HepG2 (cell line): Measurements from ENCODE around the gene SNRPD3. TPM values are rescaled to one million over a fixed set of nuclear protein-coding genes. Genes with fewer than 3 reads are reported as not detected.

Experiments
- ATF5 ChIP-seq: sonication (generic); formaldehyde crosslinking; IDR thresholded peaks from 2 replicates; pipeline ENCODE4 v1.4.0; 2020; ENCODE audit warnings: mild to moderate bottlenecking, low read depth, missing genetic modification reagents
- FOSL1 ChIP-seq: sonication (generic); formaldehyde crosslinking; IDR thresholded peaks from 2 replicates; pipeline ENCODE4 v1.9.0; 2021; ENCODE audit warnings: missing genetic modification reagents, borderline replicate concordance
- GATA4 ChIP-seq: sonication (generic); IDR thresholded peaks from 2 replicates; pipeline ENCODE4 v1.6.1; 2016; ENCODE audit warnings: antibody characterized with exemption, low read depth, borderline replicate concordance
- GLI4 ChIP-seq: sonication (generic); formaldehyde crosslinking; IDR thresholded peaks from 2 replicates; pipeline ENCODE4 v1.5.1; 2020; ENCODE audit warnings: missing genetic modification reagents, mild to moderate bottlenecking, moderate library complexity, borderline replicate concordance
- HMGA1 ChIP-seq: sonication (generic); formaldehyde crosslinking; conservative IDR thresholded peaks from 2 replicates; pipeline ENCODE4 v1.4.0; 2020; ENCODE audit warnings: missing genetic modification reagents
- LBX2 ChIP-seq: sonication (generic); formaldehyde crosslinking; IDR thresholded peaks from 2 replicates; pipeline ENCODE4 v1.5.0; 2020; ENCODE audit warnings: missing genetic modification reagents, mild to moderate bottlenecking, borderline replicate concordance
- NBN ChIP-seq: fragments of 450-650 bp; conservative IDR thresholded peaks from 2 replicates; pipeline ENCODE4 v1.6.1; 2017
- NFYB ChIP-seq: sonication (generic); formaldehyde crosslinking; IDR thresholded peaks from 2 replicates; pipeline ENCODE4 v1.4.0; 2020; ENCODE audit warnings: missing genetic modification reagents
- NFYC ChIP-seq: IDR thresholded peaks from 2 replicates; pipeline ENCODE4 v1.6.1; 2016; ENCODE audit warnings: missing genetic modification reagents, missing compliant biosample characterization
- PTBP1 ChIP-seq: fragments of 200-400 bp; formaldehyde crosslinking; IDR thresholded peaks from 2 replicates; pipeline ENCODE4 v1.6.1; 2018; ENCODE audit warnings: low read length, low read depth; ENCODE audit not compliant: poor library complexity, severe bottlenecking
- SMAD9 ChIP-seq: sonication (generic); formaldehyde crosslinking; IDR thresholded peaks from 2 replicates; pipeline ENCODE4 v1.5.1; 2020; ENCODE audit warnings: mild to moderate bottlenecking, missing genetic modification reagents
- SP1 ChIP-seq, 2 experiments: fragments of 450-650 bp in 1 of 2; sonication (generic) in 1 of 2; formaldehyde crosslinking in 1 of 2; IDR thresholded peaks; 2 replicates each; pipeline versions ENCODE4 v1.4.0 to v1.6.1; 2016 to 2020; ENCODE audit warnings: missing genetic modification reagents in 1 of 2
- SP140L ChIP-seq: sonication (generic); formaldehyde crosslinking; IDR thresholded peaks from 2 replicates; pipeline ENCODE4 v1.4.0; 2020; ENCODE audit warnings: missing genetic modification reagents, borderline replicate concordance
- TBX2 ChIP-seq: sonication (generic); formaldehyde crosslinking; IDR thresholded peaks from 2 replicates; pipeline ENCODE4 v1.5.0; 2020; ENCODE audit warnings: missing genetic modification reagents, mild to moderate bottlenecking, borderline replicate concordance
- ZBTB7B ChIP-seq: sonication (generic); formaldehyde crosslinking; IDR thresholded peaks from 2 replicates; pipeline ENCODE4 v1.4.0; 2020; ENCODE audit warnings: missing genetic modification reagents
- ZFAT ChIP-seq: sonication (generic); formaldehyde crosslinking; conservative IDR thresholded peaks from 2 replicates; pipeline ENCODE4 v1.8.1; 2023; ENCODE audit warnings: missing genetic modification reagents, inconsistent platforms
- ZFP36 ChIP-seq: fragments of 150-350 bp; IDR thresholded peaks from 2 replicates; pipeline ENCODE4 v1.6.1; 2018; ENCODE audit warnings: borderline replicate concordance, low read length, low read depth; ENCODE audit not compliant: partially characterized antibody
- ZFP36L2 ChIP-seq: sonication (generic); formaldehyde crosslinking; IDR thresholded peaks from 2 replicates; pipeline ENCODE4 v1.4.0; 2020; ENCODE audit warnings: missing genetic modification reagents
- ZFP90 ChIP-seq: sonication (generic); formaldehyde crosslinking; IDR thresholded peaks from 2 replicates; pipeline ENCODE4 v1.8.0; 2022; ENCODE audit warnings: missing genetic modification reagents, mild to moderate bottlenecking, inconsistent platforms, borderline replicate concordance
- ZNF138 ChIP-seq: sonication (generic); formaldehyde crosslinking; IDR thresholded peaks from 2 replicates; pipeline ENCODE4 v1.5.0; 2020; ENCODE audit warnings: mild to moderate bottlenecking, low read depth, missing genetic modification reagents
- ZNF354B ChIP-seq: sonication (generic); formaldehyde crosslinking; IDR thresholded peaks from 2 replicates; pipeline ENCODE4 v1.8.0; 2022; ENCODE audit warnings: mild to moderate bottlenecking, missing genetic modification reagents
- ZNF552 ChIP-seq: sonication (generic); formaldehyde crosslinking; IDR thresholded peaks from 2 replicates; pipeline ENCODE4 v1.9.0; 2022; ENCODE audit warnings: missing genetic modification reagents, mild to moderate bottlenecking, borderline replicate concordance
- ZNF562 ChIP-seq: sonication (generic); formaldehyde crosslinking; IDR thresholded peaks from 2 replicates; pipeline ENCODE4 v1.8.0; 2022; ENCODE audit warnings: missing genetic modification reagents, borderline replicate concordance
- ZNF580 ChIP-seq: IDR thresholded peaks from 2 replicates; pipeline ENCODE4 v1.6.1; 2016; ENCODE audit warnings: low read depth, borderline replicate concordance
- ZNF616 ChIP-seq: sonication (generic); formaldehyde crosslinking; IDR thresholded peaks from 2 replicates; pipeline ENCODE4 v1.5.0; 2020; ENCODE audit warnings: low read depth, mild to moderate bottlenecking, missing genetic modification reagents
- ZSCAN29 ChIP-seq: sonication (generic); formaldehyde crosslinking; conservative IDR thresholded peaks from 2 replicates; pipeline ENCODE4 v1.4.0; 2020; ENCODE audit warnings: mild to moderate bottlenecking, missing genetic modification reagents
- polyA plus RNA-seq, 8 experiments: library from polyadenylated mRNA; depleted of rRNA in 3 of 8; stranded (reverse) in 7 of 8; unstranded in 1 of 8; fragments of >200 nt; fragmentation: Illumina TruSeq in 4 of 8; extraction: Trizol in 4 of 8; gene quantifications; 2 replicates each; pipeline versions ENCODE4 v1.2.1 to v1.2.3, GENCODE V29; 2011 to 2016; ENCODE audit warnings: low read depth in 4 of 8, missing spikeins in 1 of 8, mixed read lengths in 1 of 8; ENCODE audit not compliant: insufficient read depth in 1 of 8
- total RNA-seq, 5 experiments: library from RNA; depleted of rRNA; stranded (reverse); fragments of >200 nt; fragmentation: Illumina TruSeq; extraction: Trizol; gene quantifications; 2 replicates each; pipeline ENCODE4 v1.2.3, GENCODE V29; 2016; ENCODE audit warnings: low read depth in 1 of 5

Gene SNRPD3
- total and polyA plus RNA-seq, 2 of the 13 experiments (the other 11 are each of a cell fraction or from before 2014, with no cell fraction given) = 110 to 209 TPM

- TF ChIP-seq ZNF616 (peak; percentile 81; the same call in 1 of the 2 replicates), PTBP1 (peak; percentile 35), GATA4 (peak; percentile 63; the same call in 1 of the 2 replicates), NFYC (CRISPR knock-in tag) (peak; percentile 80), HMGA1 (CRISPR knock-in tag) (no peak), ZFP90 (CRISPR knock-in tag) (peak; percentile 91), ZNF138 (CRISPR knock-in tag) (peak; percentile 59; the same call in 1 of the 2 replicates), ZSCAN29 (CRISPR knock-in tag) (peak; percentile 79; the same call in 1 of the 2 replicates), ZFP36L2 (CRISPR knock-in tag) (no peak), TBX2 (CRISPR knock-in tag) (peak; percentile 89), ZBTB7B (CRISPR knock-in tag) (peak; percentile 75), ZNF562 (CRISPR knock-in tag) (no peak), SP140L (CRISPR knock-in tag) (no peak), ATF5 (CRISPR knock-in tag) (0 out of 2 replicates have a peak, but pooled peaks have one; percentile 55), ZNF552 (CRISPR knock-in tag) (peak; percentile 79; the same call in 1 of the 2 replicates), SMAD9 (CRISPR knock-in tag) (0 out of 2 replicates have a peak, but pooled peaks have one; percentile 26), LBX2 (CRISPR knock-in tag) (no peak), NFYB (CRISPR knock-in tag) (peak; percentile 86), ZFAT (CRISPR knock-in tag) (no peak), SP1 (IDR thresholded peaks at IDR 0.05) (no peak), SP1 (CRISPR knock-in tag; IDR thresholded peaks at IDR 0.05) (peak; percentile 96), FOSL1 (CRISPR knock-in tag) (no peak), NBN (no peak), ZFP36 (no peak), ZNF354B (no peak), ZNF580 (CRISPR knock-in tag) (peak; percentile 97), GLI4 (CRISPR knock-in tag) (peak; percentile 89; the same call in 1 of the 2 replicates)
Observed at GRCh38 chr22:24555165-24556039, at the start of gene SNRPD3 (continued).
